IMR-90 (cell line): ENCODE data around the gene VSIR. TPM values are rescaled to one million over a fixed set of nuclear protein-coding genes. Genes with fewer than 3 reads are reported as not detected.

ENCODE experiments used
- ATAC-seq: fragments of 200-7000 bp; cut with Tn5 transposase; 2 replicates; pipeline ENCODE4 v1.9.1; 2020; ENCODE audit warnings: low read depth, mild to moderate bottlenecking, moderate library complexity
- BruUV-seq: library from RNA; stranded (reverse); fragments of 400-500 nt; replicated peaks from 2 replicates; lab custom pipeline; 2021; lab: Mats Ljungman, UMichigan
- CTCF ChIA-PET: fragments of 300-600 bp; formaldehyde crosslinking; extraction: SDS; loops from one replicate; lab custom pipeline; 2021; ENCODE audit warnings: antibody characterized with exemption; lab: Yijun Ruan, JAX
- POLR2A ChIA-PET: fragments of 300-600 bp; sonication (Branson Sonifier 250); formaldehyde crosslinking; loops from one replicate; lab custom pipeline; 2022; ENCODE audit warnings: antibody characterized with exemption; ENCODE audit not compliant: unreplicated experiment; lab: Charles Lee
- DNase-seq: peaks from one replicate; pipeline ENCODE4 v3.0.0; 2013
- H2AFZ ChIP-seq: replicated peaks from 2 replicates; pipeline ENCODE3; 2013; ENCODE audit warnings: low read length, mild to moderate bottlenecking; ENCODE audit not compliant: poor library complexity
- H2AK5ac ChIP-seq: 2 replicates; pipeline ENCODE4 v1.6.1; 2013; ENCODE audit warnings: low read depth, low read length, inconsistent platforms
- H2AK9ac ChIP-seq: replicated peaks from 2 replicates; pipeline ENCODE3; 2013; ENCODE audit warnings: mild to moderate bottlenecking, low read depth, low read length, moderate library complexity; ENCODE audit not compliant: poor library complexity
- H2BK120ac ChIP-seq: 2 replicates; pipeline ENCODE4 v1.6.1; 2013; ENCODE audit warnings: low read depth, low read length, inconsistent platforms
- H2BK15ac ChIP-seq: 3 replicates; pipeline ENCODE4 v1.6.1; 2013; ENCODE audit warnings: low read depth, low read length, inconsistent platforms
- H2BK20ac ChIP-seq: 2 replicates; pipeline ENCODE4 v1.6.1; 2013; ENCODE audit warnings: low read depth, mild to moderate bottlenecking, inconsistent platforms, low read length, moderate library complexity
- H2BK5ac ChIP-seq: 2 replicates; pipeline ENCODE4 v1.6.1; 2013; ENCODE audit warnings: mild to moderate bottlenecking, low read depth, low read length, inconsistent platforms; ENCODE audit not compliant: poor library complexity, severe bottlenecking
- H3K14ac ChIP-seq: replicated peaks from 2 replicates; pipeline ENCODE4 v1.6.1; 2013; ENCODE audit warnings: low read depth, low read length, inconsistent platforms
- H3K18ac ChIP-seq: 2 replicates; pipeline ENCODE4 v1.6.1; 2013; ENCODE audit warnings: low read depth, low read length, control low read depth
- H3K23ac ChIP-seq: 2 replicates; pipeline ENCODE4 v1.6.1; 2013; ENCODE audit warnings: low read depth, low read length, inconsistent platforms
- H3K27ac ChIP-seq: 2 replicates; pipeline ENCODE4 v1.5.1; 2013; ENCODE audit warnings: mild to moderate bottlenecking, control low read depth, low read length; ENCODE audit not compliant: insufficient read depth
- H3K27me3 ChIP-seq: 2 replicates; pipeline ENCODE4 v1.6.1; 2013; ENCODE audit warnings: low read length; ENCODE audit not compliant: control insufficient read depth, insufficient read depth
- H3K36me3 ChIP-seq: 2 replicates; pipeline ENCODE4 v1.6.1; 2013; ENCODE audit warnings: low read length, mixed read lengths; ENCODE audit not compliant: control insufficient read depth, insufficient read depth
- H3K4ac ChIP-seq: 2 replicates; pipeline ENCODE4 v1.6.1; 2013; ENCODE audit warnings: low read depth, low read length, inconsistent platforms
- H3K4me1 ChIP-seq: 2 replicates; pipeline ENCODE4 v1.6.1; 2013; ENCODE audit warnings: low read length, mixed read lengths; ENCODE audit not compliant: control insufficient read depth, insufficient read depth
- H3K4me2 ChIP-seq: 2 replicates; pipeline ENCODE4 v1.6.1; 2013; ENCODE audit warnings: low read depth, mild to moderate bottlenecking, control low read depth, low read length, moderate library complexity
- H3K4me3 ChIP-seq: 2 replicates; pipeline ENCODE4 v1.5.1; 2013; ENCODE audit warnings: low read depth, mild to moderate bottlenecking, control low read depth, low read length, moderate library complexity; ENCODE audit not compliant: insufficient read depth
- H3K56ac ChIP-seq: 2 replicates; pipeline ENCODE4 v1.6.1; 2013; ENCODE audit warnings: low read length, inconsistent platforms; ENCODE audit not compliant: insufficient read depth; ENCODE audit errors: extremely low read depth
- H3K79me1 ChIP-seq, 2 experiments: 2 replicates each; pipeline ENCODE4 v1.6.1; 2013; ENCODE audit warnings: low read length in 2 of 2, inconsistent platforms in 1 of 2, low read depth in 1 of 2
- H3K9ac ChIP-seq: 2 replicates; pipeline ENCODE4 v1.6.1; 2013; ENCODE audit warnings: low read depth, low read length, control low read depth
- H3K9me1 ChIP-seq: 2 replicates; pipeline ENCODE4 v1.6.1; 2013; ENCODE audit warnings: low read length, inconsistent platforms; ENCODE audit not compliant: insufficient read depth
- H3K9me3 ChIP-seq: 2 replicates; pipeline ENCODE4 v1.6.1; 2013; ENCODE audit warnings: low read length; ENCODE audit not compliant: control insufficient read depth, insufficient read depth
- H4K20me1 ChIP-seq: 2 replicates; pipeline ENCODE4 v1.6.1; 2013; ENCODE audit warnings: low read length, inconsistent platforms; ENCODE audit not compliant: insufficient read depth
- H4K5ac ChIP-seq: 2 replicates; pipeline ENCODE4 v1.6.1; 2013; ENCODE audit warnings: mild to moderate bottlenecking, low read depth, low read length, control low read depth
- H4K8ac ChIP-seq, 2 experiments: 2 replicates each; pipeline ENCODE4 v1.6.1; 2013; ENCODE audit warnings: low read depth in 2 of 2, low read length in 2 of 2, control low read depth in 1 of 2, inconsistent platforms in 1 of 2
- H4K91ac ChIP-seq: 2 replicates; pipeline ENCODE4 v1.6.1; 2013; ENCODE audit warnings: low read depth, low read length, inconsistent platforms; ENCODE audit not compliant: insufficient read depth
- CEBPB ChIP-seq: IDR thresholded peaks from 2 replicates; pipeline ENCODE4 v1.6.1; 2012; ENCODE audit warnings: low read depth, low read length, improper control_type of control experiment
- CHD1 ChIP-seq: IDR thresholded peaks from 2 replicates; pipeline ENCODE4 v1.6.1; 2012; ENCODE audit warnings: low read depth, low read length, improper control_type of control experiment
- FOS ChIP-seq: fragments of 150-350 bp; IDR thresholded peaks from 2 replicates; pipeline ENCODE4 v1.6.1; 2016; ENCODE audit warnings: low read depth, low read length
- MAFK ChIP-seq: IDR thresholded peaks from 2 replicates; pipeline ENCODE4 v1.6.1; 2012; ENCODE audit warnings: low read depth, low read length, improper control_type of control experiment
- MAZ ChIP-seq: IDR thresholded peaks from 2 replicates; pipeline ENCODE4 v1.6.1; 2012; ENCODE audit warnings: low read depth, mild to moderate bottlenecking, low read length, improper control_type of control experiment, moderate library complexity, borderline replicate concordance
- MXI1 ChIP-seq: IDR thresholded peaks from 2 replicates; pipeline ENCODE4 v1.6.1; 2012; ENCODE audit warnings: low read depth, mild to moderate bottlenecking, low read length, moderate library complexity, borderline replicate concordance
- NFE2L2 ChIP-seq: fragments of 150-350 bp; IDR thresholded peaks from 2 replicates; pipeline ENCODE4 v1.6.1; 2016; ENCODE audit warnings: low read depth, mild to moderate bottlenecking, low read length
- POLR2A ChIP-seq: IDR thresholded peaks from 2 replicates; pipeline ENCODE4 v1.6.1; 2012; ENCODE audit warnings: mild to moderate bottlenecking, low read depth, low read length
- RCOR1 ChIP-seq: IDR thresholded peaks from 2 replicates; pipeline ENCODE4 v1.6.1; 2012; ENCODE audit warnings: mild to moderate bottlenecking, low read length, improper control_type of control experiment; ENCODE audit not compliant: insufficient replicate concordance
- WGBS, 2 experiments: methylation state at CpG; one replicate each; pipeline versions ENCODE4 v1.1.5 to v1.1.7; 2013; ENCODE audit warnings: missing lambda C conversion rate in 2 of 2; ENCODE audit not compliant: insufficient read length in 1 of 2; ENCODE audit errors: extremely low coverage in 2 of 2; 5-methylcytosine and 5-hydroxymethylcytosine counted together
- dilution Hi-C: fragments of 300-500 bp; cut with HindIII; formaldehyde crosslinking; loops from one replicate; pipeline ENCODE4 v1.14.3; 2018; ENCODE audit warnings: low sequenced_read_pairs; ENCODE audit not compliant: unreplicated experiment
- in situ Hi-C: fragments of 300-500 bp; cut with MboI; formaldehyde crosslinking; loops from 3 replicates; pipeline ENCODE4 v1.14.3; 2019; ENCODE audit warnings: low sequenced_read_pairs, inconsistent platforms, mixed read lengths
- intact Hi-C: fragments of 100-400 bp; cut with micrococcal nuclease; formaldehyde crosslinking; loops from 2 replicates; pipeline ENCODE4 v1.10.0; 2022
- polyA plus RNA-seq, 3 experiments: library from polyadenylated mRNA; depleted of rRNA; stranded (reverse); fragments of >200 nt; gene quantifications; 2 replicates each; pipeline ENCODE4 v1.2.3, GENCODE V29; 2012; ENCODE audit warnings: low replicate concordance in 1 of 3
- total RNA-seq: library from RNA; depleted of rRNA; stranded (reverse); fragments of >200 nt; gene quantifications from 2 replicates; pipeline ENCODE4 v1.2.3, GENCODE V29; 2012
- TF ChIP-seq, protein P1 (sequence below): fragments of 150-350 bp; IDR thresholded peaks from 2 replicates; pipeline ENCODE4 v1.6.1; 2016; ENCODE audit warnings: low read depth, mild to moderate bottlenecking, low read length, moderate library complexity, borderline replicate concordance
- TF ChIP-seq, protein P2 (sequence below): conservative IDR thresholded peaks from 2 replicates; pipeline ENCODE4 v1.5.1; 2012; ENCODE audit warnings: mild to moderate bottlenecking, low read depth, low read length, improper control_type of control experiment

VSIR gene
- total and polyA plus RNA-seq, 2 of the 4 experiments (the other 2 are of a cell fraction), result 5.0 to 23.8 TPM

DNA sequence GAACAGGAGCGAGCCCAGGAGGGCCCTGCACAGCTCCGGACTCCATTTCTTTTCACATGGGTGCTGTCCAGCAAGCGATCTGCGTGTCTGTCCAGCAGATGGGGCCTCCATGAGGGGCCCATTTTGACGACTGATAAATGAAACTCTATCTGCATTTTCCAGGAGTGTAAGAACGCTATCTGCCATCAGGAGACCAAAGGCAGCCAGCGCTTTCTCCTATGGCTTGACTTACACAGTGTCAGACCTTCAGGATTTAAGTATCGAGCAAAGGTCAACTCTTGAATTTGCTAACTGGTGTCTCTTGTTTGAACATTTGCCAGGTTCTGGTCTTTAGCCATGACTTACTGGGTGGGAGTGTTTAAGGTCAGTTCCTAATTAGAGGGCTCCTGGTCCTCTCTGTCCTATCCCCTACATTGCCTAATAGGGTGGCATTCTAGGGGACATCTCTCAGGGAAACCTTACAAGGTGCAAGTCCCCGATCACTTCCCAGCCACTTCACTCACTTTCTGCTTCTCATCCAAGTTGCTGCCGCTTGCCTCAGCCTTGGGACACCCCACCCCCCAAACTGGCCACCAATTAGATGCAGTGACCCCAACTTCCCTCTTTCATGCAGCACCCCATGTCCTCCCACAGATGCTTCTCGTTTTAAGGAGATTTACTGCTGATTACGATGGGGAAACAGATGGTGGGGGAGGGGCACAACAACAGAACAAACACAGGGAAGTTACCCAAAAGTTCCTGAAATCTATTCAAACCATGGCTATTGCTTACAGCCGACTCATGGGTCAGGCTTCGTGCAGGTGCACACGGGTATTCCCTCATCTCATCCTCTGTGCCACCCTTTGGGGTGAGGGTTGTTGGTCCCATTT is 20.0 kb downstream of the VSIR start:
- Histone ChIP-seq H3K4me2 (no peak overlapping the region), H2BK15ac (no peak overlapping the region), H3K9ac (no peak overlapping the region), H2AK9ac (no peak overlapping the region), H4K8ac (no peak overlapping the region), H3K9me3 (no peaks in the 10 kb centered on the region), H2AFZ (no peak overlapping the region), H3K79me1 (no peaks in the 10 kb centered on the region), H3K56ac (no peak overlapping the region), H3K14ac (no peak overlapping the region), H2BK20ac (no peak overlapping the region), H3K4me3 (no peak overlapping the region), H4K5ac (no peak overlapping the region), H4K91ac (no peak overlapping the region), H2AK5ac (no peak overlapping the region), H2BK120ac (no peak overlapping the region), H3K27me3 (peaks cover 3% of the 10 kb centered on the region), H3K36me3 (peaks cover 10% of the 10 kb centered on the region; the same call in 1 of the 2 replicates), H3K4me1 (peaks cover 9% of the 10 kb centered on the region; the same call in 1 of the 2 replicates), H3K18ac (no peak overlapping the region), H4K20me1 (no peaks in the 10 kb centered on the region), H3K4ac (no peak overlapping the region), H3K9me1 (0 out of 2 replicates have a peak, but pooled peaks cover 8% of the 10 kb centered on the region), H2BK5ac (no peak overlapping the region), H3K27ac (no peak overlapping the region), H3K23ac (no peak overlapping the region)
- ATAC-seq (no peak), DNase-seq (no peak)
- TF ChIP-seq CHD1 (no peak), FOS (no peak), MAZ (no peak), CEBPB (no peak), MAFK (no peak), POLR2A (no peak), MXI1 (no peak), RCOR1 (no peak), NFE2L2 (no peak)
- TF ChIP-seq, protein P1, sequence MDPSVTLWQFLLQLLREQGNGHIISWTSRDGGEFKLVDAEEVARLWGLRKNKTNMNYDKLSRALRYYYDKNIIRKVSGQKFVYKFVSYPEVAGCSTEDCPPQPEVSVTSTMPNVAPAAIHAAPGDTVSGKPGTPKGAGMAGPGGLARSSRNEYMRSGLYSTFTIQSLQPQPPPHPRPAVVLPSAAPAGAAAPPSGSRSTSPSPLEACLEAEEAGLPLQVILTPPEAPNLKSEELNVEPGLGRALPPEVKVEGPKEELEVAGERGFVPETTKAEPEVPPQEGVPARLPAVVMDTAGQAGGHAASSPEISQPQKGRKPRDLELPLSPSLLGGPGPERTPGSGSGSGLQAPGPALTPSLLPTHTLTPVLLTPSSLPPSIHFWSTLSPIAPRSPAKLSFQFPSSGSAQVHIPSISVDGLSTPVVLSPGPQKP, result no peak
- TF ChIP-seq, protein P2, sequence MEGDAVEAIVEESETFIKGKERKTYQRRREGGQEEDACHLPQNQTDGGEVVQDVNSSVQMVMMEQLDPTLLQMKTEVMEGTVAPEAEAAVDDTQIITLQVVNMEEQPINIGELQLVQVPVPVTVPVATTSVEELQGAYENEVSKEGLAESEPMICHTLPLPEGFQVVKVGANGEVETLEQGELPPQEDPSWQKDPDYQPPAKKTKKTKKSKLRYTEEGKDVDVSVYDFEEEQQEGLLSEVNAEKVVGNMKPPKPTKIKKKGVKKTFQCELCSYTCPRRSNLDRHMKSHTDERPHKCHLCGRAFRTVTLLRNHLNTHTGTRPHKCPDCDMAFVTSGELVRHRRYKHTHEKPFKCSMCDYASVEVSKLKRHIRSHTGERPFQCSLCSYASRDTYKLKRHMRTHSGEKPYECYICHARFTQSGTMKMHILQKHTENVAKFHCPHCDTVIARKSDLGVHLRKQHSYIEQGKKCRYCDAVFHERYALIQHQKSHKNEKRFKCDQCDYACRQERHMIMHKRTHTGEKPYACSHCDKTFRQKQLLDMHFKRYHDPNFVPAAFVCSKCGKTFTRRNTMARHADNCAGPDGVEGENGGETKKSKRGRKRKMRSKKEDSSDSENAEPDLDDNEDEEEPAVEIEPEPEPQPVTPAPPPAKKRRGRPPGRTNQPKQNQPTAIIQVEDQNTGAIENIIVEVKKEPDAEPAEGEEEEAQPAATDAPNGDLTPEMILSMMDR, result no peak
- POLR2A ChIA-PET, result no interaction called here
- intact Hi-C loops (no loop called here), dilution Hi-C loops (no loop called here), in situ Hi-C loops (no loop called here)
- no TSS peak for BruUV-seq
- WGBS, 2 experiments, result 56% methylated on average over 7 of the region's 15 CpGs; no CpG with 5 or more reads in 1 of the 2 experiments
- CTCF ChIA-PET, result interaction anchor here (0.7 to 0.9 kb wide), 2 partner anchors 13 to 15 kb away, joined by 3 to 6 read pairs; no protein-coding TSS in a partner anchor
